HG03378 (cell line): ENCODE data around the gene P2RX3.
"Not testable (repeated sequence)": the region's sequence is repeated elsewhere in the genome, so short reads cannot be mapped to it uniquely, and the experiment has no call there.

Experiments
- ATAC-seq: cut with Tn5 transposase; IDR thresholded peaks from one replicate; pipeline ENCODE4 v1.9.1; 2021; ENCODE audit warnings: mild to moderate bottlenecking, moderate library complexity; ENCODE audit not compliant: unreplicated experiment

P2RX3 gene

GRCh38 chr11:57348052-57348451 lies 9.9 kb downstream of the P2RX3 start:
- no peak for ATAC-seq

- no peak for ATAC-seq
These were observed 10.6 kb downstream of the P2RX3 start for GRCh38 chr11:57348636-57349313.

- no peak for ATAC-seq
These were observed 11.5 kb downstream of the P2RX3 start for GRCh38 chr11:57349491-57350274.

GRCh38 chr11:57353036-57353435 lies 14.9 kb downstream of the P2RX3 start:
- ATAC-seq: no peak

- no peak for ATAC-seq
These were observed 15.3 kb downstream of the P2RX3 start for GRCh38 chr11:57353446-57353845.

GRCh38 chr11:57353852-57354251 lies 15.7 kb downstream of the P2RX3 start:
- no peak for ATAC-seq

GRCh38 chr11:57354699-57355098 lies 16.5 kb downstream of the P2RX3 start:
- no peak for ATAC-seq

- ATAC-seq: no peak
These were observed 18.1 kb downstream of the P2RX3 start for GRCh38 chr11:57356268-57356667.

GRCh38 chr11:57357310-57357709 lies 19.2 kb downstream of the P2RX3 start:
- ATAC-seq: no peak

GRCh38 chr11:57357856-57358255 lies 19.7 kb downstream of the P2RX3 start:
- ATAC-seq: no peak

GRCh38 chr11:57358543-57358961 lies 20.4 kb downstream of the P2RX3 start:
- no peak for ATAC-seq

GRCh38 chr11:57358991-57359390 lies 20.8 kb downstream of the P2RX3 start:
- no peak for ATAC-seq

- no peak for ATAC-seq
These were observed 21.2 kb downstream of the P2RX3 start for GRCh38 chr11:57359396-57359795.

GRCh38 chr11:57359896-57360690 lies 21.9 kb downstream of the P2RX3 start:
- ATAC-seq: no peak

- no peak for ATAC-seq
These were observed 22.8 kb downstream of the P2RX3 start for GRCh38 chr11:57360991-57361390.

- ATAC-seq: not testable (repeated sequence)
These were observed 23.3 kb downstream of the P2RX3 start for GRCh38 chr11:57361420-57361819.

GRCh38 chr11:57361926-57362325 lies 23.8 kb downstream of the P2RX3 start:
- no peak for ATAC-seq

GRCh38 chr11:57363131-57364080 lies 25.3 kb downstream of the P2RX3 start:
- no peak for ATAC-seq

GRCh38 chr11:57364851-57365660 lies 26.9 kb downstream of the P2RX3 start:
- no peak for ATAC-seq
